ENCODE data around the gene ALG1L2. TPM values are rescaled to one million over a fixed set of nuclear protein-coding genes. Genes with fewer than 3 reads are reported as not detected.
"Not testable (repeated sequence)": the region's sequence is repeated elsewhere in the genome, so short reads cannot be mapped to it uniquely, and the experiment has no call there.

ALG1L2 gene
- total RNA-seq, 3 donors from 2014 or later (not counting 1 experiment from before 2014, with no cell fraction given), result 1.3 to 1.7 TPM; not detected in 1

GRCh38 chr3:130108836-130109585, 27.4 kb downstream of the ALG1L2 start:
- H3K4me3 ChIP-seq (ENCODE audit: low read length); H3K27ac Mint-ChIP-seq; H3K27me3 Mint-ChIP-seq (ENCODE audit: low read depth in 2 of 2); H3K9me3 Mint-ChIP-seq; H3K27ac ChIP-seq (ENCODE audit: low read length); H3K9me3 ChIP-seq (ENCODE audit: control insufficient read depth, insufficient read depth, low read length); H3K27me3 ChIP-seq (ENCODE audit: control insufficient read depth, insufficient read depth, low read length); intact Hi-C loops (cut with micrococcal nuclease); H3K4me3 Mint-ChIP-seq; DNase-seq; ATAC-seq; H3K36me3 Mint-ChIP-seq; H3K36me3 ChIP-seq (ENCODE audit: control insufficient read depth, insufficient read depth, low read length): not testable (repeated sequence)
- peaks cover 0 to 19% of the 10 kb centered on the region in 2 donors for H3K4me1 Mint-ChIP-seq
- peaks cover 10% of the 10 kb centered on the region for H3K4me1 ChIP-seq (ENCODE audit: control insufficient read depth, insufficient read depth, low read length)
- 97% methylated on average over 16 of the region's 16 CpGs for WGBS (ENCODE audit: insufficient coverage)

- H3K27me3 ChIP-seq (ENCODE audit: control insufficient read depth, insufficient read depth, low read length), result not testable (repeated sequence)
These were observed 28.9 kb downstream of the ALG1L2 start for GRCh38 chr3:130110386-130111169.

GRCh38 chr3:130111185-130111864, 29.7 kb downstream of the ALG1L2 start:
- Mint-ChIP-seq H3K36me3 (no peaks in the 10 kb centered on the region), H3K9me3 (no peaks in the 10 kb centered on the region), H3K4me1 (peaks cover 0 to 15% of the 10 kb centered on the region in 2 donors), H3K4me3 (peak overlapping the region; percentile 94), H3K27me3 (ENCODE audit: low read depth in 2 of 2) (no peaks in the 10 kb centered on the region), H3K27ac (peak overlapping the region; percentile 93 to 98)
- Histone ChIP-seq H3K4me3 (ENCODE audit: low read length) (peak overlapping the region; percentile 72), H3K4me1 (ENCODE audit: control insufficient read depth, insufficient read depth, low read length) (peaks cover 10% of the 10 kb centered on the region), H3K27ac (ENCODE audit: low read length) (peak overlapping the region; percentile 85), H3K36me3 (ENCODE audit: control insufficient read depth, insufficient read depth, low read length) (no peaks in the 10 kb centered on the region), H3K9me3 (ENCODE audit: control insufficient read depth, insufficient read depth, low read length) (no peaks in the 10 kb centered on the region), H3K27me3 (ENCODE audit: control insufficient read depth, insufficient read depth, low read length) (no peaks in the 10 kb centered on the region)
- WGBS (ENCODE audit: insufficient coverage), result under 1% methylated on average over 54 of the region's 54 CpGs
- intact Hi-C loops (cut with micrococcal nuclease), result loop anchor here (5.0 kb wide), 1 partner anchor 219 kb away; the partner anchor contains the start of gene TMCC1
- no peak for TF ChIP-seq CTCF (IDR thresholded peaks at IDR 0.05)
- peak; percentile 100 for ATAC-seq
- peak; percentile 96 to 99 for DNase-seq

More at GRCh38 chr3:130110386-130111169, 28.9 kb downstream of the ALG1L2 start:
- Mint-ChIP-seq H3K27ac (peak overlapping the region; percentile 93 to 98), H3K4me3 (peak overlapping the region; percentile 94), H3K4me1 (peaks cover 0 to 19% of the 10 kb centered on the region in 2 donors)
- 4% methylated on average over 16 of the region's 19 CpGs for WGBS (ENCODE audit: insufficient coverage)
- not testable (repeated sequence) for H3K9me3 Mint-ChIP-seq; ATAC-seq; H3K9me3 ChIP-seq (ENCODE audit: control insufficient read depth, insufficient read depth, low read length); H3K36me3 ChIP-seq (ENCODE audit: control insufficient read depth, insufficient read depth, low read length); H3K36me3 Mint-ChIP-seq; H3K27me3 Mint-ChIP-seq (ENCODE audit: low read depth in 2 of 2)
- H3K27ac ChIP-seq (ENCODE audit: low read length), result peak overlapping the region; percentile 37
- peaks cover 10% of the 10 kb centered on the region for H3K4me1 ChIP-seq (ENCODE audit: control insufficient read depth, insufficient read depth, low read length)
- intact Hi-C loops (cut with micrococcal nuclease), result loop anchor here (5.0 kb wide), 1 partner anchor 218 kb away; the partner anchor contains the start of gene TMCC1
- peak in 1 of 2 donors; percentile 25 for DNase-seq
- H3K4me3 ChIP-seq (ENCODE audit: low read length), result peak overlapping the region; percentile 72

- Mint-ChIP-seq H3K27ac (peak overlapping the region; percentile 93 to 98), H3K4me1 (peaks cover 0 to 15% of the 10 kb centered on the region in 2 donors), H3K4me3 (peak overlapping the region; percentile 94)
- ATAC-seq, result peak; percentile 53 to 71 (median 61)
- intact Hi-C loops (cut with micrococcal nuclease), result loop anchor here (5.0 kb wide), 1 partner anchor 220 kb away; the partner anchor contains the start of gene TMCC1
- H3K36me3 ChIP-seq (ENCODE audit: control insufficient read depth, insufficient read depth, low read length); H3K27me3 ChIP-seq (ENCODE audit: control insufficient read depth, insufficient read depth, low read length); H3K9me3 ChIP-seq (ENCODE audit: control insufficient read depth, insufficient read depth, low read length); H3K27me3 Mint-ChIP-seq (ENCODE audit: low read depth in 2 of 2); H3K9me3 Mint-ChIP-seq; H3K36me3 Mint-ChIP-seq: not testable (repeated sequence)
- Histone ChIP-seq H3K4me3 (ENCODE audit: low read length) (peak overlapping the region; percentile 72), H3K4me1 (ENCODE audit: control insufficient read depth, insufficient read depth, low read length) (peaks cover 10% of the 10 kb centered on the region), H3K27ac (ENCODE audit: low read length) (peak overlapping the region; percentile 85)
- DNase-seq, result peak; percentile 93 to 98
- under 1% methylated on average over 62 of the region's 63 CpGs for WGBS (ENCODE audit: insufficient coverage)
These were observed 30.5 kb downstream of the ALG1L2 start for GRCh38 chr3:130111865-130112747.

GRCh38 chr3:130112748-130113073, 31.1 kb downstream of the ALG1L2 start:
- Mint-ChIP-seq H3K4me1 (peaks cover 0 to 15% of the 10 kb centered on the region in 2 donors), H3K4me3 (peak overlapping the region; percentile 94), H3K27ac (peak overlapping the region; percentile 93 to 98)
- not testable (repeated sequence) for H3K27me3 ChIP-seq (ENCODE audit: control insufficient read depth, insufficient read depth, low read length); H3K36me3 ChIP-seq (ENCODE audit: control insufficient read depth, insufficient read depth, low read length); H3K36me3 Mint-ChIP-seq; H3K9me3 Mint-ChIP-seq; ATAC-seq; DNase-seq; H3K27me3 Mint-ChIP-seq (ENCODE audit: low read depth in 2 of 2); H3K9me3 ChIP-seq (ENCODE audit: control insufficient read depth, insufficient read depth, low read length)
- H3K27ac ChIP-seq (ENCODE audit: low read length), result peak overlapping the region; percentile 67
- 14% methylated on average over 6 of the region's 7 CpGs for WGBS (ENCODE audit: insufficient coverage)
- H3K4me3 ChIP-seq (ENCODE audit: low read length), result peak overlapping the region; percentile 72
- H3K4me1 ChIP-seq (ENCODE audit: control insufficient read depth, insufficient read depth, low read length), result peaks cover 10% of the 10 kb centered on the region
- intact Hi-C loops (cut with micrococcal nuclease), result loop anchor here (5.0 kb wide), 1 partner anchor 220 kb away; the partner anchor contains the start of gene TMCC1

GRCh38 chr3:130115400-130115799, 33.8 kb downstream of the ALG1L2 start:
- DNase-seq; H3K36me3 Mint-ChIP-seq; H3K9me3 Mint-ChIP-seq; H3K27ac Mint-ChIP-seq; H3K4me3 ChIP-seq (ENCODE audit: low read length); H3K27me3 ChIP-seq (ENCODE audit: control insufficient read depth, insufficient read depth, low read length); H3K36me3 ChIP-seq (ENCODE audit: control insufficient read depth, insufficient read depth, low read length); ATAC-seq; H3K4me3 Mint-ChIP-seq; H3K27me3 Mint-ChIP-seq (ENCODE audit: low read depth in 2 of 2); H3K27ac ChIP-seq (ENCODE audit: low read length); H3K9me3 ChIP-seq (ENCODE audit: control insufficient read depth, insufficient read depth, low read length); intact Hi-C loops (cut with micrococcal nuclease): not testable (repeated sequence)
- 98% methylated on average over 2 of the region's 2 CpGs for WGBS (ENCODE audit: insufficient coverage)
- H3K4me1 Mint-ChIP-seq, result peaks cover 0 to 15% of the 10 kb centered on the region in 2 donors
- H3K4me1 ChIP-seq (ENCODE audit: control insufficient read depth, insufficient read depth, low read length), result peaks cover 10% of the 10 kb centered on the region
